Epithelial cell of proximal tubule (primary cell): ENCODE results near the gene SIGLEC14. TPM values are rescaled to one million over a fixed set of nuclear protein-coding genes. Genes with fewer than 3 reads are reported as not detected.

Source experiments
- DNase-seq: peaks from one replicate; pipeline ENCODE4 v3.0.0-alpha.2; 2011; ENCODE audit warnings: low read depth
- H3K4me3 ChIP-seq: 2 replicates; pipeline ENCODE4 v1.5.1; 2011; ENCODE audit warnings: low read depth, mild to moderate bottlenecking, low read length
- total RNA-seq: library from RNA; depleted of rRNA; stranded (reverse); fragments of >200 nt; gene quantifications from 2 replicates; pipeline ENCODE4 v1.2.3, GENCODE V29; 2015
- TF ChIP-seq, protein P1 (sequence below): conservative IDR thresholded peaks from 2 replicates; pipeline ENCODE4 v1.5.1; 2012; ENCODE audit warnings: low read depth, mild to moderate bottlenecking, low read length

The SIGLEC14 gene
- total RNA-seq, 1 donor from 2014 or later, result not detected

DNA sequence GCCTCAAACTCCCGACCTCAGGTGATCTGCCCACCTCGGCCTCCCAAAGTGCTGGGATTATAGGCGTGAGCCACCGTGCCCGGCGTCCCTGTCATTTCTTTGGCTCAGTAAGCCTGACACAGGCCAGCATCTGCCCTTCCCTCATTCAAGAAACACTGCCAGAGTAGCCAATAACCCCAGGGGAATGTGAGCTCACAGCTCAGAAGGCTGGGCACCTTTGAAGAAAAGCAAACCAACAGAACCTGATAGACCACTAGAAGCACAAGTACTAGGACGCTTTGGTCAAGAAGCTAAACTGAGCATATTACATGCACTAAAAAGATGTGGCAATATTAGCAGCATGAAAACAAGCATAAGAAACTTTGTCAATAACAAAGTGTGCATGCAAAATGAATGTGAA lies 30.6 kb downstream of the SIGLEC14 start:
- TF ChIP-seq, protein P1, sequence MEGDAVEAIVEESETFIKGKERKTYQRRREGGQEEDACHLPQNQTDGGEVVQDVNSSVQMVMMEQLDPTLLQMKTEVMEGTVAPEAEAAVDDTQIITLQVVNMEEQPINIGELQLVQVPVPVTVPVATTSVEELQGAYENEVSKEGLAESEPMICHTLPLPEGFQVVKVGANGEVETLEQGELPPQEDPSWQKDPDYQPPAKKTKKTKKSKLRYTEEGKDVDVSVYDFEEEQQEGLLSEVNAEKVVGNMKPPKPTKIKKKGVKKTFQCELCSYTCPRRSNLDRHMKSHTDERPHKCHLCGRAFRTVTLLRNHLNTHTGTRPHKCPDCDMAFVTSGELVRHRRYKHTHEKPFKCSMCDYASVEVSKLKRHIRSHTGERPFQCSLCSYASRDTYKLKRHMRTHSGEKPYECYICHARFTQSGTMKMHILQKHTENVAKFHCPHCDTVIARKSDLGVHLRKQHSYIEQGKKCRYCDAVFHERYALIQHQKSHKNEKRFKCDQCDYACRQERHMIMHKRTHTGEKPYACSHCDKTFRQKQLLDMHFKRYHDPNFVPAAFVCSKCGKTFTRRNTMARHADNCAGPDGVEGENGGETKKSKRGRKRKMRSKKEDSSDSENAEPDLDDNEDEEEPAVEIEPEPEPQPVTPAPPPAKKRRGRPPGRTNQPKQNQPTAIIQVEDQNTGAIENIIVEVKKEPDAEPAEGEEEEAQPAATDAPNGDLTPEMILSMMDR, result no peak
- no peak for DNase-seq
- no peak overlapping the region for H3K4me3 ChIP-seq

- no peak overlapping the region for H3K4me3 ChIP-seq
- no peak for DNase-seq
- TF ChIP-seq, protein P1, result no peak
These were observed 31.8 kb downstream of the SIGLEC14 start for GRCh38 chr19:51614789-51615188.

GRCh38 chr19:51610576-51610975 lies 36.0 kb downstream of the SIGLEC14 start:
- no peak overlapping the region for H3K4me3 ChIP-seq
- no peak for DNase-seq
- TF ChIP-seq, protein P1, result no peak

- TF ChIP-seq, protein P1, result peak; percentile 71
- DNase-seq, result no peak
- no peak overlapping the region for H3K4me3 ChIP-seq
These were observed 38.6 kb downstream of the SIGLEC14 start for GRCh38 chr19:51607920-51608562.

- TF ChIP-seq, protein P1, result no peak
- no peak for DNase-seq
- no peak overlapping the region for H3K4me3 ChIP-seq
These were observed 39.5 kb downstream of the SIGLEC14 start for GRCh38 chr19:51607077-51607476.

DNA sequence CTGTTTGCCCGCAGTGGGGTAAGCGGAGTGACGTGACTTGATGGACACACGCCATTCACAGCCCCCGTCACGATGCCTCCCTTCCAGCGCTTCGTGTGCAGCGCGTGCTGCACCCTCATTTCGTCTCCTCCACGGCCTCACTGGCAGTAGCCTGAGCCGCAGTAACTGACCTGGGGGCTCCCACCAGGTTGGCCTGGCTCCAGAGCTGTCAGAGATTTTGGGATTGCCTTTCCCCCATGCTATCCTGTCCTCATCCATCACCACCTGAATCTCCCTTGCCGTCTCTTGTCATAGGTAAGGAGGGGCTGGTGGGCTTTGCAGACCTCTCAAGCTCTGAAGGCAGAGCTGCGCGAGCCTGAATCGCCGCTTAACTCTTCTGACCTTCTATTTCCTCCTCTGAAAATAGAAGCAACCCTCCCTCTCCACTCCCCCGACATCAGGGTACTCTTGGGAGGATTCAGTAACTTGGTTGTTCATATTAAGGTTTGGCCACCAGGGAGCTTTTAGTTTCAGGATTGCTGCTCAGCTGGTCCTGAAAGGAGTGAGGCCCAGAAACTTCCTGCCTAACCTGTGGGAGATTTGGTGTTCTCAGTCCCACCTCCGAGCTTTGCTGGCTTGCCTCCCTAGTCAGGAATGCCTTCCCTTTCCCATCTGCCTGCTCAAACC lies 44.3 kb downstream of the SIGLEC14 start:
- TF ChIP-seq, protein P1, result no peak
- H3K4me3 ChIP-seq, result no peak overlapping the region
- DNase-seq, result no peak
